Astrocyte of the cerebellum (primary cell): Measurements from ENCODE around the gene SZT2.
"Not testable (repeated sequence)": the region's sequence is repeated elsewhere in the genome, so short reads cannot be mapped to it uniquely, and the experiment has no call there.

Experiments used
- DNase-seq: peaks from one replicate; pipeline ENCODE4 v3.0.0-alpha.2; 2011; ENCODE audit warnings: low read depth
- H3K4me3 ChIP-seq: 2 replicates; pipeline ENCODE4 v1.5.1; 2011; ENCODE audit warnings: mild to moderate bottlenecking, low read depth, low read length, moderate library complexity
- in situ Hi-C: cut with HindIII; loops from 2 replicates; pipeline ENCODE4 v1.10.0; 2017; ENCODE audit warnings: low sequenced_read_pairs
- TF ChIP-seq, protein P1 (sequence below): IDR thresholded peaks from 2 replicates; pipeline ENCODE4 v1.5.1; 2012; ENCODE audit warnings: low read length, low read depth, moderate library complexity, mild to moderate bottlenecking; ENCODE audit errors: missing control alignments

SZT2 gene

DNA sequence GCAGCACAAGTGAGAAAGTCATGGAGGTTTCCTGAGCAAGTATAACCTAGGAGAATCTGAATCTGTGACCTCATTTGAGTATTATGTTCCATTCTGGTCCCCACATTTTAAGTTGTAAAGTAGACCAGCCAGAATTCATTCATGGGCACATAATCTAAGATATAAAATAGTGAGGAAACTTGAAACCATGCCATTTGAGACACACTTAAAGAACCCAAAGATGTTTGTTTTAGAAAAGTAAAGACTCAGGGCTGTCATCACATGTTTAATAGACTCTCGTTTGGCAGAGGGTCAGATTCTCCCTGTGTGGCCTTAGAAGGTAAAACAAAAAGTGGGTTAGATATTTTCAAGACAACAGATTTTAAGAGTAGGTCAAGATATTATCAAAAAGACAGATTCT is 6.4 kb downstream of the SZT2 start:
- TF ChIP-seq, protein P1, sequence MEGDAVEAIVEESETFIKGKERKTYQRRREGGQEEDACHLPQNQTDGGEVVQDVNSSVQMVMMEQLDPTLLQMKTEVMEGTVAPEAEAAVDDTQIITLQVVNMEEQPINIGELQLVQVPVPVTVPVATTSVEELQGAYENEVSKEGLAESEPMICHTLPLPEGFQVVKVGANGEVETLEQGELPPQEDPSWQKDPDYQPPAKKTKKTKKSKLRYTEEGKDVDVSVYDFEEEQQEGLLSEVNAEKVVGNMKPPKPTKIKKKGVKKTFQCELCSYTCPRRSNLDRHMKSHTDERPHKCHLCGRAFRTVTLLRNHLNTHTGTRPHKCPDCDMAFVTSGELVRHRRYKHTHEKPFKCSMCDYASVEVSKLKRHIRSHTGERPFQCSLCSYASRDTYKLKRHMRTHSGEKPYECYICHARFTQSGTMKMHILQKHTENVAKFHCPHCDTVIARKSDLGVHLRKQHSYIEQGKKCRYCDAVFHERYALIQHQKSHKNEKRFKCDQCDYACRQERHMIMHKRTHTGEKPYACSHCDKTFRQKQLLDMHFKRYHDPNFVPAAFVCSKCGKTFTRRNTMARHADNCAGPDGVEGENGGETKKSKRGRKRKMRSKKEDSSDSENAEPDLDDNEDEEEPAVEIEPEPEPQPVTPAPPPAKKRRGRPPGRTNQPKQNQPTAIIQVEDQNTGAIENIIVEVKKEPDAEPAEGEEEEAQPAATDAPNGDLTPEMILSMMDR, result no peak
- no peak for DNase-seq
- no peak overlapping the region for H3K4me3 ChIP-seq
- in situ Hi-C loops, result loop anchor here (25.0 kb wide), 1 partner anchor 159 kb away; no protein-coding TSS in a partner anchor

DNA sequence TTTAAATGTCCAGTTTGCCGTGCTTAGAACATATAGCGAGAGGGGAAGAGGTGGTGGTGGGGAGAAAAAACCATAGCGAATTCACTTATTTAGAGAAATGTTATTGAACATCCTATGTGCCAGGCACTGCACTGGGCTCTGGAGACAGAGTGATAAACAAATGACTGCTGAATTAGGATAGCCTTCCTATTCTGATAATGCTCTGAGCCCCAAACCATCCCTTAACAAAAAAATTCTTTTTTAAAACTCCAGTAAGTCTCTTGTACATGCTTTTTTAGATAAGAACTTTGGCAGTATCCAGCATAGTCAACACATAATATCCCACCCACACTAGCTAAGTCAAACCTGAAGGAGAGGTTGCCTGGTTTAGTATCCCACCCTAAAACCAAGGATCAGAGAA is 8.5 kb downstream of the SZT2 start:
- TF ChIP-seq, protein P1, result no peak
- no peak for DNase-seq
- no peak overlapping the region for H3K4me3 ChIP-seq
- in situ Hi-C loops, result loop anchor here (25.0 kb wide), 1 partner anchor 161 kb away; no protein-coding TSS in a partner anchor

DNA sequence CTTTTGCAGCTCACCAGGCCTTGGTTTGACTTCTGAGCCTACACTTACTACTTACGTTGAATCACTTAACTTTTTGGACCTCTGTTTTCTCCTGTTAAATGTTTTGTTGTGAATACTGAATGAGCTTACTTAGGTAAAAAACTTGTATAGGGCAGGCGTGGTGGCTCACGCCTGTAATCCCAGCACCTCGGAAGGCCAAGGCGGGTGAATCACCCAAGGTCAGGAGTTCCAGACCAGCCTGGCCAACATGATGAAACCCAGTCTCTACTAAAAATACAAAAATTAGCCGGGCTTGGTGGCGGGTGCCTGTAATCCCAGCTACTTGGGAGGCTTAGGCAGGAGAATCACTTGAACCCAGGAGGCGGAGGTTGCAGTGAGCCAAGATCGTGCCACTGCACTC is 10.7 kb downstream of the SZT2 start:
- DNase-seq, in situ Hi-C loops, H3K4me3 ChIP-seq: not testable (repeated sequence)

DNA sequence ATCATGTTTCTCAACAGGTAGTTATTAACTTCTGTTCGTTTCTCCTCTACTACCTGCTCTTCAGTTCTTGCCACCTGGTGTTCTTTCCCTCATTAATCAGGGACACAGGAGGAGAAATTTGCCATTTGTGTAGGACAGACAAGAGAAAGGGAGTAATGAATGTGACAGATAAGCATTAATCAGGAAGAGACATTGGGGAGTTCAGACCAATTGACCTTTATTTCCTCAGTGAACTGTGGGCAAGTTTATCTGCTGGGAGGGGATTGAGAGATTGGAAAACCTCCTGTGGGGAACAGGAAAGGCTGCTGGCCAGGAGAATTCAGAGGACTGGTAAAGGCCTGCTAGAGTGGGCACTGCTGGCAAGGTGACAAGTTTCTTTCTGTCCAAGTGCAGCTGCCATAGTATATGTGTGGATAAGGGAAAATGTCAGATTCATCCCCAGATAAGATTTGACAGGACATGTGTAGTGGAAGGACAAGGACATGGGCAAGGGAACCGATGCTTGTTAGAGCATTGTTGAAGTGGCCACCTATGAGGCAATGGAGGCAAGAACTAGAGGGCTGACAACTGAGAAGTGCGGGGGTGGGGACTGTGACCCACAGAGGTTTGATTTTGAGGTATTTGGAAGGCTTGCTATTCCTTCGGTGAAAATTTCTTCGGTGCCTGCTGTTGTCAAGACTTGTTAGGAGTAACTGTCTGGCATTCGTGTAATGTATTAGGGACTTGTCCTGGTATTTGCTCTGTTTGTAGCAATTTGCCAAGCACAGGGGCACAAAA is 12.6 kb downstream of the SZT2 start:
- TF ChIP-seq, protein P1, result no peak
- in situ Hi-C loops, result no loop called here
- H3K4me3 ChIP-seq, result no peak overlapping the region
- no peak for DNase-seq

DNA sequence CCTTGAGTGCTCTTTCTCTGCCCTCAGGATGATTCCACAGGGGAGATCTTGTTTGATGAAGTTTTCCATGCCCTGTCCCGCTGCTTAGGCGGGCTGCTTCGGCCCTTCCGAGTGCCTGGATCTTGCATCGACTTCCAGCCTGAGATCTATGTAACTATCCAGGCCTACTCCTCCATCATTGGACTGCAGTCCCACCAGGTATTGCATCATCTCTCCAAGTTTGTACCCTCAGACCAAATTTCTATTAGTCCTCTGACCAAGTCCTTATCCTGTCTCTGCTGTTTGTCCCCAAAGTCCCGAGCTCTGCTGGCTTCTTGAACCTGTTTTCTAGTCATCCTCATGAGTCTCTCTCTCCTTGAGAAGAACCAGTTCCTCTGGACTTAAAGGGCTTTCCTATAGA is 14.7 kb downstream of the SZT2 start:
- H3K4me3 ChIP-seq, result no peak overlapping the region
- TF ChIP-seq, protein P1, result no peak
- in situ Hi-C loops, result no loop called here
- DNase-seq, result no peak

DNA sequence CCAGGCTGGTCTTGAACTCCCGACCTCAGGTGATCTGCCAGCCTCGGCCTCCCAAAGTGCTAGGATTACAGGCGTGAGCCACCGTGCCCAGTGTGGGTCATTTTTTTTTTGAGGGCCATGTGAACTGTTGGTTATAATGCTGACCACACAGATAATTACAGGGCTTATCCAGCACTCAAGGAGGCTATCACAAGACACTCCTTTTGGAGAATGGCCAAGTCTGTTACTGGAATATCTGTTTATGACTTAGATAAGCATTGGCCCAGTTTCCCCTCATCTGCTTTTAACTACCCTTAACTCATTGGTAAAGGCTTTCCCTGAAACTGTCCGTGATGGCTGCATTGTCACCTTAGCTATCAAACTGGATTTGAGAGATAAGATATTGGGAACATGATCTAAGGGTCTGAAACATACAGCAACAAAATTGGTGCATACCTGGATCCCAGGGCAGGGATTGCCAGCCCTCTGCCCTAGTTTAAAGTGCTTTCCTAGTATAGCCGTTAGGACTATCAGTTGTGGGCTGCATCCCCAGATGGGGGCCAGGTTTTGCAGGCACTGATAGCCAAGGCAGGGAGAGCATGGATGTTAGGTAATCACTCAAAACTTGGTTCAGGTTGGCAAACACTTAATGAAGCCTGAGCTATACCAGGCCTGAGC is 15.6 kb downstream of the SZT2 start:
- TF ChIP-seq, protein P1, result no peak
- DNase-seq, result no peak
- no peak overlapping the region for H3K4me3 ChIP-seq
- in situ Hi-C loops, result no loop called here

DNA sequence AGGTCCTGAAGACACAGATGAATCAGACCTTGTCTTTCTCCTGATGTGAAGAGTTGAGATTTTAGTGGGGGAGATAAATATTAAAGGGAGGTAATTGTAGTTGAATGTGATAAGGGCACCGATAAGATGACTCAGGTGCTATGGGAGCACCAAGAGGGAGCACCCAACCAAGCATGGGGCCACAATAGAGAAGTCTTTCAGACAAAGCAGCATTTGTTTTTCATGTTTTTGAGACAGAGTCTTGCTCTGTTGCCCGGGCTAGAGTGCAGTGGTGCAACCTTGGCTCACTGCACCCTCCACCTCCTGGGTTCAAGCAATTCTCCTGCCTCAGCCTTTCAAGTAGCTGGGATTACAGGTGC is 16.2 kb downstream of the SZT2 start:
- DNase-seq, result no peak
- TF ChIP-seq, protein P1, result no peak
- in situ Hi-C loops, result no loop called here
- no peak overlapping the region for H3K4me3 ChIP-seq
